HCT116 (cell line): ENCODE results near the gene WEE1. TPM values are rescaled to one million over a fixed set of nuclear protein-coding genes. Genes with fewer than 3 reads are reported as not detected.
"Not testable (repeated sequence)": the region's sequence is repeated elsewhere in the genome, so short reads cannot be mapped to it uniquely, and the experiment has no call there.

Experiments used
- ATAC-seq: fragments of 200-7000 bp; cut with Tn5 transposase; 2 replicates; pipeline ENCODE4 v1.9.1; 2020; ENCODE audit warnings: mild to moderate bottlenecking, moderate library complexity
- BruUV-seq: library from RNA; stranded (reverse); fragments of 400-500 nt; replicated peaks from 2 replicates; lab custom pipeline; 2021; lab: Mats Ljungman, UMichigan
- CTCF ChIA-PET: fragments of 300-600 bp; sonication (Branson Sonifier 250); formaldehyde crosslinking; loops from one replicate; lab custom pipeline; 2021; ENCODE audit warnings: antibody characterized with exemption; lab: Charles Lee
- POLR2A ChIA-PET: fragments of 300-600, 350-600 bp; sonication (Branson Sonifier 250); formaldehyde crosslinking; loops from one replicate; lab custom pipeline; 2021; ENCODE audit warnings: antibody characterized with exemption; lab: Charles Lee
- RAD21 ChIA-PET, 2 experiments: fragments of 300-600 bp; sonication (Branson Sonifier 250); formaldehyde crosslinking; loops; one replicate each; lab custom pipeline; 2023; ENCODE audit warnings: low total read pairs in 2 of 2; ENCODE audit not compliant: uncharacterized antibody in 2 of 2, unreplicated experiment in 2 of 2, low non-redundant PET in 1 of 2; lab: Charles Lee
- DNase-seq: peaks from one replicate; pipeline ENCODE4 v3.0.0-alpha.2; 2010; ENCODE audit warnings: low read depth, low spot score
- H2AFZ ChIP-seq: fragments of 200-600 bp; shearing (Covaris generic), sonication (generic); 2 replicates; pipeline ENCODE4 v1.6.1; 2017; ENCODE audit warnings: low read depth, mixed run types, mixed read lengths, antibody characterized with exemption, low read length; ENCODE audit not compliant: poor library complexity, severe bottlenecking
- H3K27ac ChIP-seq: 2 replicates; pipeline ENCODE4 v1.5.1; 2012; ENCODE audit warnings: low read depth, low read length
- H3K27me3 ChIP-seq: fragments of 200-600 bp; sonication (generic); 2 replicates; pipeline ENCODE4 v1.6.1; 2016; ENCODE audit warnings: mixed run types, low read length, mixed read lengths; ENCODE audit not compliant: insufficient read depth
- H3K36me3 ChIP-seq, 2 experiments: fragments of 200-500 bp in 1 of 2; fragments of 200-600 bp in 1 of 2; sonication (Bioruptor generic) in 1 of 2; sonication (generic) in 1 of 2; 2 replicates each; pipeline versions ENCODE4 v1.5.1 to v1.6.1; 2014 to 2016; ENCODE audit warnings: low read length in 2 of 2, inconsistent platforms in 1 of 2, mixed read lengths in 1 of 2, mixed run types in 1 of 2; ENCODE audit not compliant: insufficient read depth in 2 of 2, control insufficient read depth in 1 of 2
- H3K4me1 ChIP-seq, 2 experiments: fragments of 200-600 bp in 1 of 2; sonication (generic) in 1 of 2; 2 replicates each; pipeline versions ENCODE4 v1.5.1 to v1.6.1; 2012 to 2017; ENCODE audit warnings: low read length in 2 of 2, inconsistent platforms in 1 of 2, mild to moderate bottlenecking in 1 of 2, mixed read lengths in 1 of 2, mixed run types in 1 of 2, moderate library complexity in 1 of 2; ENCODE audit not compliant: insufficient read depth in 2 of 2, control insufficient read depth in 1 of 2
- H3K4me2 ChIP-seq: fragments of 200-600 bp; sonication (generic); 2 replicates; pipeline ENCODE4 v1.6.1; 2017; ENCODE audit warnings: mixed run types, low read length, mixed read lengths
- H3K4me3 ChIP-seq, 2 experiments: fragments of 200-600 bp in 1 of 2; sonication (generic) in 1 of 2; replicated peaks in 1 of 2; 2 replicates each; pipeline ENCODE4 v1.5.1; 2011 to 2016; ENCODE audit warnings: low read length in 2 of 2, control low read depth in 1 of 2, low read depth in 1 of 2, mild to moderate bottlenecking in 1 of 2, mixed read lengths in 1 of 2, mixed run types in 1 of 2
- H3K79me2 ChIP-seq: fragments of 200-600 bp; sonication (generic); 2 replicates; pipeline ENCODE4 v1.6.1; 2017; ENCODE audit warnings: mild to moderate bottlenecking, mixed run types, low read length, moderate library complexity, mixed read lengths; ENCODE audit not compliant: insufficient read depth
- H3K9ac ChIP-seq: fragments of 200-600 bp; sonication (generic); 2 replicates; pipeline ENCODE4 v1.6.1; 2016; ENCODE audit warnings: low read length, mixed read lengths
- H3K9me2 ChIP-seq: fragments of 200-600 bp; sonication (generic), shearing (Covaris generic); 2 replicates; pipeline ENCODE4 v1.6.1; 2017; ENCODE audit warnings: mixed run types, mild to moderate bottlenecking, moderate library complexity; ENCODE audit not compliant: insufficient read depth
- H3K9me3 ChIP-seq, 2 experiments: fragments of 200-500 bp in 1 of 2; fragments of 200-600 bp in 1 of 2; sonication (Bioruptor generic) in 1 of 2; sonication (generic) in 1 of 2; 2 replicates each; pipeline ENCODE4 v1.6.1; 2014 to 2017; ENCODE audit warnings: low read length in 2 of 2, mixed read lengths in 2 of 2, inconsistent platforms in 1 of 2, low read depth in 1 of 2, mild to moderate bottlenecking in 1 of 2, mixed run types in 1 of 2, moderate library complexity in 1 of 2; ENCODE audit not compliant: control insufficient read depth in 1 of 2, insufficient read depth in 1 of 2
- H4K20me1 ChIP-seq: fragments of 200-600 bp; sonication (generic), shearing (Covaris generic); 2 replicates; pipeline ENCODE4 v1.6.1; 2017; ENCODE audit warnings: mixed run types, mild to moderate bottlenecking, moderate library complexity; ENCODE audit not compliant: insufficient read depth
- ATF3 ChIP-seq: IDR thresholded peaks from 2 replicates; pipeline ENCODE4 v1.6.1; 2012
- CBX3 ChIP-seq: IDR thresholded peaks from 2 replicates; pipeline ENCODE4 v1.6.1; 2012; ENCODE audit warnings: low read depth
- CEBPB ChIP-seq: IDR thresholded peaks from 2 replicates; pipeline ENCODE4 v1.6.1; 2012; ENCODE audit warnings: low read depth
- CTCF ChIP-seq, 3 experiments: fragments of 200-600 bp in 1 of 3; sonication (generic) in 1 of 3; IDR thresholded peaks in 2 of 3; conservative IDR thresholded peaks in 1 of 3; 2 replicates each; pipeline ENCODE4 v1.5.1; 2012 to 2017; ENCODE audit warnings: low read depth in 2 of 3, low read length in 2 of 3, antibody characterized with exemption in 1 of 3, borderline replicate concordance in 1 of 3, control low read depth in 1 of 3, mild to moderate bottlenecking in 1 of 3, mixed read lengths in 1 of 3, mixed run types in 1 of 3, moderate library complexity in 1 of 3; ENCODE audit not compliant: insufficient read depth in 1 of 3
- EZH2phosphoT487 ChIP-seq: fragments of 200-600 bp; IDR thresholded peaks from 2 replicates; pipeline ENCODE4 v1.6.1; 2018; ENCODE audit warnings: antibody characterized with exemption, borderline replicate concordance
- FOSL1 ChIP-seq: IDR thresholded peaks from 2 replicates; pipeline ENCODE4 v1.6.1; 2012; ENCODE audit warnings: low read depth
- JUND ChIP-seq: IDR thresholded peaks from 2 replicates; pipeline ENCODE4 v1.6.1; 2012
- POLR2A ChIP-seq: IDR thresholded peaks from 2 replicates; pipeline ENCODE4 v1.7.0; 2011; ENCODE audit warnings: borderline replicate concordance; ENCODE audit not compliant: insufficient read depth, insufficient read length; ENCODE audit errors: extremely low read depth
- SIN3A ChIP-seq: IDR thresholded peaks from 2 replicates; pipeline ENCODE4 v1.6.1; 2012; ENCODE audit warnings: low read depth
- SP1 ChIP-seq: IDR thresholded peaks from 2 replicates; pipeline ENCODE4 v1.6.1; 2012; ENCODE audit warnings: low read depth
- ZFX ChIP-seq: fragments of 450-650 bp; IDR thresholded peaks from 2 replicates; pipeline ENCODE4 v1.6.1; 2017
- intact Hi-C: fragments of 100-400 bp; cut with micrococcal nuclease; formaldehyde crosslinking; loops from 2 replicates; pipeline ENCODE4 v1.10.0; 2022
- total RNA-seq: library from RNA; stranded (reverse); gene quantifications from one replicate; pipeline ENCODE4 v1.2.1, GENCODE V29; 2021; ENCODE audit not compliant: unreplicated experiment
- TF ChIP-seq, protein P1 (sequence below): IDR thresholded peaks from 2 replicates; pipeline ENCODE4 v1.6.1; 2012; ENCODE audit warnings: low read depth

Gene WEE1
- total RNA-seq, 1 experiment from 2014 or later: 50.8 TPM

- DNase-seq, intact Hi-C loops: not testable (repeated sequence)
Observed at GRCh38 chr11:9623053-9623452, 49.6 kb downstream of the WEE1 start.

GRCh38 chr11:9624448-9624847 is 51.0 kb downstream of the WEE1 start:
- Histone ChIP-seq H3K36me3 (no peaks in the 10 kb centered on the region), H3K9me2 (no peaks in the 10 kb centered on the region)
- DNase-seq: no peak
- POLR2A ChIA-PET: no interaction called here
- CTCF ChIA-PET: no interaction called here
- no peak for TF ChIP-seq CTCF (IDR thresholded peaks at IDR 0.05 in 2 of 3, conservative IDR thresholded peaks at IDR 0.05 in 1 of 3; ENCODE audit: borderline replicate concordance in 1 of 3, insufficient read depth in 1 of 3, low read depth in 2 of 3, low read length in 2 of 3)
- no peak for TF ChIP-seq SIN3A
- TF ChIP-seq JUND: no peak
- no peak for TF ChIP-seq FOSL1
- TF ChIP-seq ATF3: no peak
- TF ChIP-seq SP1: no peak
- TF ChIP-seq POLR2A: no peak
- no peak for TF ChIP-seq CBX3
- TF ChIP-seq, protein P1, sequence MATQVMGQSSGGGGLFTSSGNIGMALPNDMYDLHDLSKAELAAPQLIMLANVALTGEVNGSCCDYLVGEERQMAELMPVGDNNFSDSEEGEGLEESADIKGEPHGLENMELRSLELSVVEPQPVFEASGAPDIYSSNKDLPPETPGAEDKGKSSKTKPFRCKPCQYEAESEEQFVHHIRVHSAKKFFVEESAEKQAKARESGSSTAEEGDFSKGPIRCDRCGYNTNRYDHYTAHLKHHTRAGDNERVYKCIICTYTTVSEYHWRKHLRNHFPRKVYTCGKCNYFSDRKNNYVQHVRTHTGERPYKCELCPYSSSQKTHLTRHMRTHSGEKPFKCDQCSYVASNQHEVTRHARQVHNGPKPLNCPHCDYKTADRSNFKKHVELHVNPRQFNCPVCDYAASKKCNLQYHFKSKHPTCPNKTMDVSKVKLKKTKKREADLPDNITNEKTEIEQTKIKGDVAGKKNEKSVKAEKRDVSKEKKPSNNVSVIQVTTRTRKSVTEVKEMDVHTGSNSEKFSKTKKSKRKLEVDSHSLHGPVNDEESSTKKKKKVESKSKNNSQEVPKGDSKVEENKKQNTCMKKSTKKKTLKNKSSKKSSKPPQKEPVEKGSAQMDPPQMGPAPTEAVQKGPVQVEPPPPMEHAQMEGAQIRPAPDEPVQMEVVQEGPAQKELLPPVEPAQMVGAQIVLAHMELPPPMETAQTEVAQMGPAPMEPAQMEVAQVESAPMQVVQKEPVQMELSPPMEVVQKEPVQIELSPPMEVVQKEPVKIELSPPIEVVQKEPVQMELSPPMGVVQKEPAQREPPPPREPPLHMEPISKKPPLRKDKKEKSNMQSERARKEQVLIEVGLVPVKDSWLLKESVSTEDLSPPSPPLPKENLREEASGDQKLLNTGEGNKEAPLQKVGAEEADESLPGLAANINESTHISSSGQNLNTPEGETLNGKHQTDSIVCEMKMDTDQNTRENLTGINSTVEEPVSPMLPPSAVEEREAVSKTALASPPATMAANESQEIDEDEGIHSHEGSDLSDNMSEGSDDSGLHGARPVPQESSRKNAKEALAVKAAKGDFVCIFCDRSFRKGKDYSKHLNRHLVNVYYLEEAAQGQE: no peak
- TF ChIP-seq ZFX: no peak
- TF ChIP-seq EZH2phosphoT487: no peak
- no peak for TF ChIP-seq CEBPB
- TF ChIP-seq, all 23 proteins: peak for 0
- RAD21 ChIA-PET: no interaction called here
- intact Hi-C loops: no loop called here
- no peaks in the 10 kb centered on the region for H3K4me1 ChIP-seq
- H3K27ac ChIP-seq: no peak overlapping the region
- H2AFZ ChIP-seq: no peak overlapping the region
- H3K4me3 ChIP-seq: no peak overlapping the region
- H3K27me3 ChIP-seq: no peaks in the 10 kb centered on the region
- BruUV-seq: no TSS peak
- no peak overlapping the region for H3K9ac ChIP-seq
- no peaks in the 10 kb centered on the region for H3K79me2 ChIP-seq
- no peaks in the 10 kb centered on the region for H4K20me1 ChIP-seq
- no peaks in the 10 kb centered on the region for H3K9me3 ChIP-seq
- ATAC-seq: no peak
- no peak overlapping the region for H3K4me2 ChIP-seq

More at GRCh38 chr11:9623053-9623452, 49.6 kb downstream of the WEE1 start:
- H3K4me1 ChIP-seq, H2AFZ ChIP-seq, H3K9me2 ChIP-seq, H3K27ac ChIP-seq, H3K9ac ChIP-seq, H3K9me3 ChIP-seq, BruUV-seq, CTCF ChIA-PET, H3K4me2 ChIP-seq, H4K20me1 ChIP-seq, RAD21 ChIA-PET, H3K4me3 ChIP-seq, ATAC-seq, H3K27me3 ChIP-seq, H3K36me3 ChIP-seq, POLR2A ChIA-PET, H3K79me2 ChIP-seq: not testable (repeated sequence)
